Retinal pigment epithelial cell (primary cell): ENCODE results near the gene HBP1.
"Not testable (repeated sequence)": the region's sequence is repeated elsewhere in the genome, so short reads cannot be mapped to it uniquely, and the experiment has no call there.

Experiments
- DNase-seq: peaks from one replicate; pipeline ENCODE4 v3.0.0-alpha.2; 2010; ENCODE audit warnings: low read depth
- H3K4me3 ChIP-seq: 2 replicates; pipeline ENCODE4 v1.5.1; 2011; ENCODE audit warnings: mild to moderate bottlenecking, low read length, control low read depth, moderate library complexity
- TF ChIP-seq, protein P1 (sequence below): conservative IDR thresholded peaks from 2 replicates; pipeline ENCODE4 v1.5.1; 2011; ENCODE audit warnings: low read depth, low read length, control low read depth, inconsistent platforms

Gene HBP1

GRCh38 chr7:107236862-107237261 is 68.1 kb downstream of the HBP1 start:
- TF ChIP-seq, protein P1, sequence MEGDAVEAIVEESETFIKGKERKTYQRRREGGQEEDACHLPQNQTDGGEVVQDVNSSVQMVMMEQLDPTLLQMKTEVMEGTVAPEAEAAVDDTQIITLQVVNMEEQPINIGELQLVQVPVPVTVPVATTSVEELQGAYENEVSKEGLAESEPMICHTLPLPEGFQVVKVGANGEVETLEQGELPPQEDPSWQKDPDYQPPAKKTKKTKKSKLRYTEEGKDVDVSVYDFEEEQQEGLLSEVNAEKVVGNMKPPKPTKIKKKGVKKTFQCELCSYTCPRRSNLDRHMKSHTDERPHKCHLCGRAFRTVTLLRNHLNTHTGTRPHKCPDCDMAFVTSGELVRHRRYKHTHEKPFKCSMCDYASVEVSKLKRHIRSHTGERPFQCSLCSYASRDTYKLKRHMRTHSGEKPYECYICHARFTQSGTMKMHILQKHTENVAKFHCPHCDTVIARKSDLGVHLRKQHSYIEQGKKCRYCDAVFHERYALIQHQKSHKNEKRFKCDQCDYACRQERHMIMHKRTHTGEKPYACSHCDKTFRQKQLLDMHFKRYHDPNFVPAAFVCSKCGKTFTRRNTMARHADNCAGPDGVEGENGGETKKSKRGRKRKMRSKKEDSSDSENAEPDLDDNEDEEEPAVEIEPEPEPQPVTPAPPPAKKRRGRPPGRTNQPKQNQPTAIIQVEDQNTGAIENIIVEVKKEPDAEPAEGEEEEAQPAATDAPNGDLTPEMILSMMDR = no peak
- DNase-seq = no peak
- H3K4me3 ChIP-seq = no peak overlapping the region

DNA sequence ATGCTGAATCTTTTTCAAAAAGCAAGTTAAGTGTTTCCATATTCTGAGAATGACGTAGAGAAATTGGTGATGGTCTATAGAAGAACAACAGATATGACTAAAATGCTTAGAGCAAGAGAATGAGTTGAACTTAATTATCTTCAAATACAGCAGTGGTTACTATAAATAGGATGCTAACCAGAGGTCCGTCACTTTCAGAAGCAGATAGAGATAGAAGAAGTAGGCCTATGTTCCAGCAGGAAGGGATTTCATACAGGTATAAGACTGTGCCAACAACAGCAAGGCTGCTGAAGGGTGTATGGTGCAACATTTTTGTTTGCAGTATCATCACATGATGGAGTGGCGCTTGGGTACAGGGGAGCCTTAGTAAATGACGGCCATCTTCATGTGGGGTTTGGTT is 68.6 kb downstream of the HBP1 start:
- no peak overlapping the region for H3K4me3 ChIP-seq
- DNase-seq = no peak
- TF ChIP-seq, protein P1 = no peak

- TF ChIP-seq, protein P1 = no peak
- H3K4me3 ChIP-seq = no peak overlapping the region
Measured at GRCh38 chr7:107242267-107242666, 73.5 kb downstream of the HBP1 start.

DNA sequence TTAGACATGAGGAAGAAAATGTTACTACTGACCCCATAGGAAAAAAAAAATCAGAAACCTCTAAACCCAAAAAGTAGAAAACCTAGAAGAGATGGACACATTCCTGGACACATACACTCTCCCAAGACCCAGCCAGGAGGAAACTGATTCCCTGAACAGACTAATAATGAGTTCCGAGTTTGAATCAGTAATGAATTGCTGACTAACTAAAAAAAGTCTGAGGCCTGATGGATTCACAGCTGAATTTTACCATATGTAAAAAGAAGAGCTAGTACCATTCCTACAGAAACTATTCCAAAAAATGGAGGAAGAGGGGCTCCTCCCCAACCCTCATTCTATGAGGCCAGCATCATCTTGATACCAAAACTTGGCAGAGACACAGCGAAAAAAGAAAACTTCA is 75.8 kb downstream of the HBP1 start:
- TF ChIP-seq, protein P1 = no peak
- no peak overlapping the region for H3K4me3 ChIP-seq
- DNase-seq = no peak

More at GRCh38 chr7:107242267-107242666, 73.5 kb downstream of the HBP1 start:
- DNase-seq = no peak

GRCh38 chr7:107246836-107247235 is 78.0 kb downstream of the HBP1 start:
- not testable (repeated sequence) for DNase-seq, H3K4me3 ChIP-seq

DNA sequence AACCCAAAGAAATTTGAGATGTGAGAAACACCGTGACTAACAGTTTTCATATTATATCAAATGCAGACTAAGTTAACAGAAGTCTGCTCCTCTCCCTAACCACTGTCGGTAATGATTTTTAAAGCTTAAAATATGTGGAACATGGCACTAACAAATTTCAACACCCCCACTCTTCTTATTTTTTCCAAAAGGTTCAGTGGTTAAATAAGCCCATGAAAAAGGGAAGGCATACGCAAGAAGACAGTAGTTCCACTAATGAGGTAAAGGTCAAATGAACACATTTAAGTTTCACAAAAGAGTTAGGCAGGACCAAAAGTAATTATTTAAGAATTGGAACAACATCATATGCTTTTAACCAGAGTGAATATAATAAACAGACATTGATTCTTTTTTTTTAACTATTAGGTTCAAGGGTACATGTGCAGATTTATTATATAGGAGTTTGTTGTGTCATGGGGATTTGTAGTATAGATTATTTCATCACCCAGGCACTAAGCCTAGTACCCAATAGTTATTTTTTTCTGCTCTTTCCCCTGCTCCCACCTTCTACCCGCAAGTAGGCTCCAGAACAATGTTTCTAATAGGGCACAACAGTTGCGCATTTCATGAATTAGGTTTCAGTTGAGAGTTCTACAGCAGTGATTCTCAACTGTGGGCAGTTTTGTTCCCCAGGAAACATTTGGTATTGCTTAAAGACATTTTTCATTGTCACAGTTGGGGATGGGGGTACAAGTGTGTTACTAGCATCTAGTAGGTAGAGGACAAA is 79.9 kb downstream of the HBP1 start:
- no peak overlapping the region for H3K4me3 ChIP-seq
- TF ChIP-seq, protein P1 = no peak
- DNase-seq = no peak

DNA sequence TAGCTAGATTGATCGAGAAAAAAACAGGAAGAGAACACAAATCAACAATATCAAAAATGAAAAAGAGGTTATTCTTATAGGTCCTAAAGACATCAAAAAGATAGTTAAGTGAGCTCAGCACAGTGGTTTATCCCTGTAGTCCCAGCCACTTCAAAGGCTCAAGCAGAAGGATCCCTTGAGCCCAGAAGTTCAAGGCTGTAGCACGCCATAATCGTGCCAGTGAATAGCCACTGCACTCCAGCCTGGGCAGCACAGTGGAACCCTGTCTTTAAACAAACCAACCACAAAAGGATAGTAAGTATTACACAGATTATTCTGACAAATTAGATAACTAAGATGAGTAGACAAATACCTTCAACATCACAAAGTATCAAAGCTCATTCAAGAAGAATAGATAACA is 83.2 kb downstream of the HBP1 start:
- DNase-seq = no peak
- TF ChIP-seq, protein P1 = no peak
- no peak overlapping the region for H3K4me3 ChIP-seq
